RPMI7951 (cell line): ENCODE data around the gene KRTAP9-3. TPM values are rescaled to one million over a fixed set of nuclear protein-coding genes. Genes with fewer than 3 reads are reported as not detected.
"Not testable (repeated sequence)": the region's sequence is repeated elsewhere in the genome, so short reads cannot be mapped to it uniquely, and the experiment has no call there.

Source experiments
- DNase-seq: peaks from one replicate; pipeline ENCODE4 v3.0.0-alpha.2; 2012; ENCODE audit warnings: low read depth
- total RNA-seq: library from RNA; depleted of rRNA; stranded (reverse); fragments of >200 nt; shearing (Covaris generic); gene quantifications from 2 replicates; pipeline ENCODE4 v1.2.3, GENCODE V29; 2014; rRNA removed

The KRTAP9-3 gene
- total RNA-seq, 1 experiment from 2014 or later, result not detected

GRCh38 chr17:41249637-41250240 is 17.5 kb downstream of the KRTAP9-3 start, which contains the start of gene KRTAP9-4:
TSS of gene KRTAP9-4 (plus strand) at chr17:41249687. CDS start at chr17:41249721, 34 bp downstream.
- DNase-seq, result not testable (repeated sequence)

GRCh38 chr17:41251261-41251660 is 19.0 kb downstream of the KRTAP9-3 start:
- no peak for DNase-seq

- DNase-seq, result no peak
These were observed 22.6 kb downstream of the KRTAP9-3 start for GRCh38 chr17:41254861-41255260.

GRCh38 chr17:41255381-41256290 is 23.4 kb downstream of the KRTAP9-3 start, which contains the start of gene KRTAP9-9:
TSS of gene KRTAP9-9 (plus strand) at chr17:41255384.
- not testable (repeated sequence) for DNase-seq

- no peak for DNase-seq
These were observed 24.0 kb downstream of the KRTAP9-3 start for GRCh38 chr17:41256291-41256685.

- DNase-seq, result no peak
These were observed 26.2 kb downstream of the KRTAP9-3 start for GRCh38 chr17:41258406-41258805.

GRCh38 chr17:41263212-41263611 is 31.0 kb downstream of the KRTAP9-3 start:
- no peak for DNase-seq

GRCh38 chr17:41264599-41264998 is 32.4 kb downstream of the KRTAP9-3 start:
- no peak for DNase-seq

- no peak for DNase-seq
These were observed 32.8 kb downstream of the KRTAP9-3 start, which contains the start of gene KRTAP9-6 for GRCh38 chr17:41265078-41265477. TSS of gene KRTAP9-6 (plus strand) at chr17:41265378. CDS start at chr17:41265378, 0 bp downstream.

- no peak for DNase-seq
These were observed 35.5 kb downstream of the KRTAP9-3 start for GRCh38 chr17:41267711-41268110.

- DNase-seq, result not testable (repeated sequence)
These were observed 39.1 kb downstream of the KRTAP9-3 start for GRCh38 chr17:41271323-41271722.

- no peak for DNase-seq
These were observed 39.6 kb downstream of the KRTAP9-3 start for GRCh38 chr17:41271858-41272257.

- DNase-seq, result not testable (repeated sequence)
These were observed 43.5 kb downstream of the KRTAP9-3 start, which contains the start of gene KRTAP9-7 for GRCh38 chr17:41275648-41276190. TSS of gene KRTAP9-7 (plus strand) at chr17:41275698. CDS start at chr17:41275698, 0 bp downstream.

GRCh38 chr17:41278176-41278955 is 46.1 kb downstream of the KRTAP9-3 start:
- peak; percentile 43 for DNase-seq

Other genes with a start within 250 kb of the KRTAP9-3 start
- not detected in 2 replicates for gene KRT40, start 248.1 kb upstream of the KRTAP9-3 start, total RNA-seq
- not detected in 2 replicates for gene KRTAP3-3, start 238.3 kb upstream of the KRTAP9-3 start, total RNA-seq
- not detected in 2 replicates for gene KRTAP3-2, start 232.5 kb upstream of the KRTAP9-3 start, total RNA-seq
- not detected in 2 replicates for gene KRTAP3-1, start 223.3 kb upstream of the KRTAP9-3 start, total RNA-seq
- not detected in 2 replicates for gene KRTAP1-5, start 205.2 kb upstream of the KRTAP9-3 start, total RNA-seq
- gene KRTAP1-4, start 202.3 kb upstream of the KRTAP9-3 start, total RNA-seq, result not detected in 2 replicates
- gene KRTAP1-3, start 197.6 kb upstream of the KRTAP9-3 start, total RNA-seq, result not detected in 2 replicates
- gene KRTAP1-1, start 191.0 kb upstream of the KRTAP9-3 start, total RNA-seq, result not detected in 2 replicates
- 0.48 TPM in 1 of 2 replicates, not detected in the other for gene KRTAP2-1, start 185.1 kb upstream of the KRTAP9-3 start, total RNA-seq
- not detected in 2 replicates for gene KRTAP2-2, start 177.2 kb upstream of the KRTAP9-3 start, total RNA-seq
- gene KRTAP2-3, start 172.3 kb upstream of the KRTAP9-3 start, total RNA-seq, result not detected in 2 replicates
- gene KRTAP2-4, start 166.6 kb upstream of the KRTAP9-3 start, total RNA-seq, result not detected in 2 replicates
- gene KRTAP4-7, start 148.3 kb upstream of the KRTAP9-3 start, total RNA-seq, result not detected in 2 replicates
- not detected in 2 replicates for gene KRTAP4-8, start 134.3 kb upstream of the KRTAP9-3 start, total RNA-seq
- not detected in 2 replicates for gene KRTAP4-16, start 130.2 kb upstream of the KRTAP9-3 start, total RNA-seq
- gene KRTAP4-9, start 127.1 kb upstream of the KRTAP9-3 start, total RNA-seq, result not detected in 2 replicates
- gene KRTAP4-11, start 114.1 kb upstream of the KRTAP9-3 start, total RNA-seq, result not detected in 2 replicates
- not detected in 2 replicates for gene KRTAP4-12, start 108.3 kb upstream of the KRTAP9-3 start, total RNA-seq
- gene KRTAP4-6, start 91.9 kb upstream of the KRTAP9-3 start, total RNA-seq, result not detected in 2 replicates
- not detected in 2 replicates for gene KRTAP4-5, start 82.6 kb upstream of the KRTAP9-3 start, total RNA-seq
- not detected in 2 replicates for gene KRTAP4-4, start 71.7 kb upstream of the KRTAP9-3 start, total RNA-seq
- not detected in 2 replicates for gene KRTAP4-3, start 64.2 kb upstream of the KRTAP9-3 start, total RNA-seq
- gene KRTAP4-2, start 54.2 kb upstream of the KRTAP9-3 start, total RNA-seq, result not detected in 2 replicates
- gene KRTAP4-1, start 47.5 kb upstream of the KRTAP9-3 start, total RNA-seq, result not detected in 2 replicates
- gene KRTAP9-1, start 42.6 kb upstream of the KRTAP9-3 start, total RNA-seq, result not detected in 2 replicates
- not detected in 2 replicates for gene KRTAP9-2, start 5.8 kb upstream of the KRTAP9-3 start, total RNA-seq
- not detected in 2 replicates for gene KRTAP9-8, start 5.5 kb downstream of the KRTAP9-3 start, total RNA-seq
- gene KRTAP9-4, start 17.2 kb downstream of the KRTAP9-3 start, total RNA-seq, result not detected in 2 replicates
- not detected in 2 replicates for gene KRTAP9-9, start 22.9 kb downstream of the KRTAP9-3 start, total RNA-seq
- gene KRTAP9-6, start 32.9 kb downstream of the KRTAP9-3 start, total RNA-seq, result not detected in 2 replicates
- not detected in 2 replicates for gene KRTAP9-7, start 43.2 kb downstream of the KRTAP9-3 start, total RNA-seq
- gene KRTAP29-1, start 70.4 kb downstream of the KRTAP9-3 start, total RNA-seq, result not detected in 2 replicates
- not detected in 2 replicates for gene KRTAP16-1, start 76.9 kb downstream of the KRTAP9-3 start, total RNA-seq
- gene KRTAP17-1, start 83.3 kb downstream of the KRTAP9-3 start, total RNA-seq, result not detected in 2 replicates
- gene KRT33A, start 118.4 kb downstream of the KRTAP9-3 start, total RNA-seq, result not detected in 2 replicates
- 0.24 TPM in 1 of 2 replicates, not detected in the other for gene KRT33B, start 137.4 kb downstream of the KRTAP9-3 start, total RNA-seq
- not detected in 2 replicates for gene KRT34, start 149.9 kb downstream of the KRTAP9-3 start, total RNA-seq
- gene KRT31, start 165.2 kb downstream of the KRTAP9-3 start, total RNA-seq, result not detected in 2 replicates
- not detected in 2 replicates for gene KRT37, start 192.1 kb downstream of the KRTAP9-3 start, total RNA-seq
- gene KRT38, start 208.5 kb downstream of the KRTAP9-3 start, total RNA-seq, result not detected in 2 replicates
- gene KRT32, start 234.9 kb downstream of the KRTAP9-3 start, total RNA-seq, result not detected in 2 replicates
- not detected in 2 replicates for gene KRT35, start 248.7 kb downstream of the KRTAP9-3 start, total RNA-seq